CD4-positive, alpha-beta T cell treated with Interleukin-6 for 4 hours (primary cell): ENCODE data around the gene NDUFA6.
A peak's percentile ranks its signal among the peaks of the same experiment; 100 is the strongest.
"Not testable (repeated sequence)": the region's sequence is repeated elsewhere in the genome, so short reads cannot be mapped to it uniquely, and the experiment has no call there.

Experiments used
- DNase-seq: peaks from one replicate; pipeline ENCODE4 v3.0.0-alpha.2; 2020; ENCODE audit warnings: mixed read lengths

NDUFA6 gene

DNA sequence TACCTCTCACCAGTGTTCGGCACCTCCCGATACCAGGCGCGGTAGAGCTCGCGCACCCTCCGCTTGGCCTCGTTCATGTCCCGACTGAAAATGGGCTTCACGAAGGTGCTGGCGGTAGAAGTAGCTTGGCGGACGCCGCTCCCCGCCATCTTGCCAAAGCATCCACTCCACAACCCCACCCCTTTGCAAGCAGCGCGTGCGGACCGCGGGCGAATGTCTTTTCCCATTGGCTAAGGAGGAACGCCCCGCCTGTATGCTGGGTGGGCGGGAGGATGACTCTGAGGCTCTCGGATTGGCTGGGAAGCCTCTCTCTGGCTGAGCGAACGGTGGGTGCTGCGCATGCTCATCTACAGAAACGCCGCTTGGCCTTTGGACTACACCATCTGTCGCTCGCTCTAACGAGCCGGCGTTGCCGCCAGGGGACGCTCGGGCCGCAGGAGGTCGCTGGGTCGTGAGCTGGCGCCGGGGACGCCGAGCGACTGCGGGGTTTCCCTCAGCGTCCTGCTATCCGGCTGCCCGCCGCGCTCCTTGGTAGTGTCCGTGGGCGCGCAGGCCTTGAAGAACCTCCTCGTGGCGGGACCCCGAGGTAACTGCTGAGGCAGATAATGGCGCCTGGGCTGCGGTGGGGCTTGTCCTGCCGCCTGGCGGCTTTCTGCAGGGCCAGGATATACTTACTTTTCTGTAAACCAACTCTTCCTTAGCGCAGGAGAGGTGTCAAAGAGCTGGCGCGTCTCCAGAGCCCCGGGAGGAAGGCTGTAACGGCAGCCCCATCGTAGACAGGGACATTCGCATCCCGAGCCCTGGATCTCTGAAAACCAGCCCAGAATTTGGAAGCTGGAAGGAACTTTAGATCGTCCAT is at the start of gene NDUFA6:
NDUFA6 (minus strand) TSS at position 177 of the 859 bp plus-strand sequence; CDS start at position 149, 28 bp downstream.
- DNase-seq, result peak; percentile 99

DNA sequence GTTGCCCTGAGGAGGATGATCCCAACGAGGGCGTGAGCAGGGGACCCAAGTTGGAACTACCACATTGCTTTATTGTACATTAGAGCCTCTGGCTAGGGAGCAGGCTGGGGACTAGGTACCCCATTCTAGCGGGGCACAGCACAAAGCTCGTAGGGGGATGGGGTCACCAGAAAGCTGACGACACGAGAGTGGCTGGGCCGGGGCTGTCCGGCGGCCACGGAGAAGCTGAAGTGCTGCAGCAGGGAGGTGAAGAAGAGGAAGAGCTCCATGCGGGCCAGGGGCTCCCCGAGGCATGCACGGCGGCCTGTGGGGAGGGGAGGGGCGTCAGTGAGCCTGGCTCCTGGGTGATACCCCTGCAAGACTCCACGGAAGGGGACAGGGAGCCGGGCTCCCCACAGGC is 49.6 kb upstream of the NDUFA6 start:
- DNase-seq, result not testable (repeated sequence)

DNA sequence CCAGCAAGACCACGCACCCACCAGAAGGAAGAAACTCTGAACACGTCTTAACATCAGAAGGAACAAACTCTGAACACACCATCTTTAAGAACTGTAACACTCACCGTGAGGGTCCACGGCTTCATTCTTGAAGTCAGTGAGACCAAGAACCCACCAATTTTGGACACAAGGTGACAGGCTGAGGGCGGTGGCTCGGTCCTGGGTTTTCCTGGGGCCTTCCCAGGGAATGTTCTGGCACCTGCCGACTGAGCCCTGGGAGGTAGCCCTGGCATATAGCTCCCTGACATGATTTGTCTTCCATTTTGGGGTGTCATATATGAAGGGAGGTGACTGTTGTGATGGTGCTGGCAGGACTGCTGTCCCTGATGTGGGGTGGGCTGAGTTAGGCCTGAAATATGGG is 48.9 kb upstream of the NDUFA6 start:
- DNase-seq, result not testable (repeated sequence)

DNA sequence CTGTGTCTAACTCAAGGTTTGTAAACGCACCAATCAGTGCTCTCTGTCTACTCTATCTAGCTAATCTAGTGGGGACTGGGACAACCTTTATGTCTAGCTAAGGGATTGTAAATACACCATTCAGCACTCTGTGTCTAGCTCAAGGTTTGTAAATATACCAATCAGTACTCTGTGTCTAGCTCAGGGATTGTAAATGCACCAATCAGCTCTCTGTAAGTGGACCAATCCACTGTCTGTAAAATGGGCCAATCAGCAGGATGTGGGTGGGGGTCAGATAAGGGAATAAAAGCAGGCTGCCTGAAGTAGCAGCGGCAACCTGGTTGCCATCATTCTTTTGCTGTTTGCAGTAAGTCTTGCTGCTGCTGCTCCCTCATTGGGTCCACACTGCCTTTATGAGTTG is 48.4 kb upstream of the NDUFA6 start:
- no peak for DNase-seq

DNA sequence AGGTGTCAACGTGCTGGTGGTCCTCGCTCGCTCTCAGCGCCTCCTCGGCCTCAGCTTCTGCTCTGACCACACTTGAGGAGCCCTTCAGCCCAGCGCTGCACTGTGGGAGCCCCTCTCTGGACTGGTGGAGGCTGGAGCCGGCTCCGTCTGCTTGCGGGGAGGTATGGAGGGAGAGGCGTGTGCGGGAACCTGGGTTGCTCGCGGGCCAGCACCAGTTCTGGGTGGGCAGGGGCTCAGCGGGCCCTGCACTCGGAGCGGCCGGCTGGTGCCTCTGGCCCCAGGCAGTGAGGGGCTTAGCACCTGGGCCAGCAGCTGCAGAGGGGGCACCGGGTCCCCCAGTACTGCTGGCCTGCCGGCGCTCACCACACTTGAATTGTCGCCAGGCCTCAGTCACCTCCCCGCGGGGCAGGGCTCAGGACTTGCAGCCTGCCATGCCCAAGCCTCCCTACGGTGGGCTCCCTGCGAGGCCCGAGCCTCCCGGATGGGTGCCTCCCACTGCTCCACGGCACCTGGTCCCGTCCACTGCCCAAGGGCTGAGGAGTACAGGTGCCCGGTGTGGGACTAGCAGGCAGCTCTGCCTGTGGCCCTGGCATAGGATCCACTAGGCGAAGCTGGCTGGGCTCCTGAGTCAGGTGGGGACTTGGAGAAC is 47.7 kb upstream of the NDUFA6 start:
- no peak for DNase-seq

DNA sequence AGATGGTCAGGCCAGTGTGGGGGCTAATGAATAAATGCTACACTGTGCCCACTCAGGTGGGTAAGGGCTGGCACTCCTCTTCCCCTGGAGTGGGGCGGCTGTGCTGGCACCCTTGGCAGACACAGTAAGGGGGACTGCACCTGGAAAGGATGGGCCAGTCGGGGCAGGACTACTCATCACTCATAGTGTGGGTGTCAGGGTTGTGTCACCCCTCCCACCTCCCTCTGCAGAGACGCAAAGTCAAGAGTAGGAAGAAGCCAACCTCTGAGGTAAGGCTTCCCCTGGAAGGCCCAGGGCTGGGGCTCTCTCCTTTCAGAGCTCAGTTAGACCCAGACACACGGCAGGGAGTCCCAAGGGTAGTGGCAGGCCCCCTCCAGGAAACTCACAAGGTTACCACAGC is 45.1 kb upstream of the NDUFA6 start:
- DNase-seq, result not testable (repeated sequence)

DNA sequence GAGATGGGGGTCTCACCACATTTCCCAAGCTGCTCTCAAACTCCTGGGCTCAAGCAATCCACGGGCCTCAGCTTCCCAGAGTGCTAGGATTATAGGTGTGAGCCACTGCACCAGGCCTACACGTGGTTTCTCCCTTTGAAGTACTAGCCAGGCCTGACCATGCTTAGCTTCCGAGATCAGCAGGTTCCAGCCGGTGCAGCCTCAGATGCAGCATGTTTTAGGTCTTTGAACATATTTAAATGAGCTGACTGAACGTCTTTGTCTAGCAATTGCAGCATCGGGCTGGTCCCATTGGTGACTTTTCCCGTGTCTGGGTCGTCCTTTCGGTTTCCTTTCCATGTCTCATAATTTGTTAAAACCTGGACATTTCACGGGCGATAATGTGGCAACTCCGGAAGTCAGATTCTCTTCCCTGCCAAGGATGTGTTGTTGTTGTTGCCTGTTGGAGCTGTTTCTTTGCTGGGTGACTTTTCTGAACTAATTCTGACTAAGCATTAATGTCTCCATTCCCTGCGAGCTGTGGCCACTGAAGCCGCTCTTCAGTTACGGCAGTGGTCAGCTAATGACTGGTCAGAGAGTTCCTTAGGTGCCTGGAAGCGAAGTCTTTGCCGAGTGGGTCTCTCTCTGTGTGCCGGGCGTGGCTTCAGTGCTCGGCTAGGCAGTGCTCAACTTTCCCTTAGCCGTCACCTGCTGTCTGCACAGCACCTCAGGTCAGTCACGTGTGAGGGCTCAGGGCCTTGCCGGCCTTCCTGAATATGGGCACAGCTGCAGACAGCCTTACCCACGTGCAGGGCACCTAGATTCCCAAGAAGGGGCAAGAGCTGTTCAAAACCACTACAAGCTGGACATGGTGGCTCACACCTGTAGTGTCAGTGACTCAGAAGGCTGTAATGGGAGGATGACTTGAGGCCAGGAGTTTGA is 43.8 kb upstream of the NDUFA6 start:
- no peak for DNase-seq

DNA sequence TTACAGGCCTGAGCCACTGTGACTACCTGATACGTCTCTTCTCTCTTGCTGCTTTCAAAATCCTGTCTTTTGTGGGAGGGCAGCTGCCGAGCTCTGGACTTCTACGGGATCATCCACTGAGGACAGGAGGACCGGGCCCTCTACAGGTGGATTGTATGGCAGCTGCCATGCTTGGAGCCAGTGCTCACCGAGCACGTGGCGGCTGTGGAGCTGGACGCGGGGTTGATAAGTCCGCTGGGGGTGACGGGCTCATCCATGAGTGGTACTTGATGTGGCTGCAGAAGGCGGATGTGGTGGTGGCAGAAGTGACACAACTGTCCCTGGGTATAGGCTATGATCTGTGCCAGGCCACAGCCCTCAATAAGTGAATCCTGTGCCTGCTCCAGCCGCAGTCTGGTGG is 41.9 kb upstream of the NDUFA6 start:
- no peak for DNase-seq

DNA sequence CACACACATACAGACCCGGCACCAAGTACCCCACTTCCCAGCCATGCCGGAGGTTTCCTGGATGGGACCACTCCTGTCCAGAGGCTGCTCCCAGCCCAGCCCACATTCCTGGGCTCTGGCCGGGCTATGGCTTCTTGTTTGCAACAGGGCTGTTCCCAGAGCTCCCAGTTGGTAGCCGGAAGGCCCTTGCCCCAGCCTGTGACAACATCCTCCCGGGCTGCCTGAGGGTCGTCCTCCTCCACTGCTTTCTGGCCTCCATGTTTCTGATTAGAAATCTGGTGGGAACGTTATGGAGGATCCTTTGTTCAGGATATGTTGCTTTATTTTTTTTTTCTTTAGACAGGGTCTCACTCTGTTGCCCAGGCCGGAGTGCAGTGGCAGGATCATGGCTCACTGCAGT is 41.0 kb upstream of the NDUFA6 start:
- DNase-seq, result no peak

DNA sequence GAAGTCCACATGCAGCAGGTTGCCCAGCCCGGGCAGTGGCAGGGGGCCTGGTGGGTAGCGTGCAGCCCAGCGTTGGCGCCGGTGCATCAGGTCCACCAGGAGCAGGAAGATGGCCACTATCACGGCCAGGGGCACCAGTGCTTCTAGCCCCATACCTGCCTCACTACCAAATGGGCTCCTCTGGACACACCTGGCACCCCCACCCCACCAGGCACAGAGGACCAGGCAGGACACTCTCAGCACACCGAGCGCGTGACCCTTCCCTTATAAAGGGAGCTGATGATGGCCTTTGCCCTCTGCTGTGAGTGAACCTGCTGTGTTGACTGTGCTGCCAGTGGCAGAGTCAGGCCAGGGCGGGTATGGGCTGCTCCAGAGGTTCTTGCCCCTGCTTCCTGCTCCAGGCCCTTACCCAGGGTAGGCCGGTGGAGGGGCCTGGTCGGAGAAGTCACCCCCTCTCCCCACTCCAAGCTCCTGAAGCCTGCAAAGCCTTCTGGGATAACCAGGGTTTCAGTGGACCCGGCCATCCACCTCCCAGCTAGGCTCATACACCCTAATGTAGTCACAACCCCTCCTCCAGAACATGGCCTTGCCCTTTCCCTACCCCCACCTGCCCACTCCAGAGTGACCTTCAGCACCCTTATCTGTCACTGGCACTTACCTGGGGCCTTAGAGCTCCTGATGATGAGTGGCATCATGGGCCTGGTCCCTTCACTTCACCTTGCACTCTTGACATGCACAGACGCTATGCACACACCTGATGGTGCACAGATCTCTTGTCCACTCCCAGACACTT is 40.3 kb upstream of the NDUFA6 start, which contains the start of gene CYP2D6:
CYP2D6 (minus strand) TSS at position 172 of the 793 bp plus-strand sequence; CDS start at position 153, 19 bp downstream.
- DNase-seq, result not testable (repeated sequence)

DNA sequence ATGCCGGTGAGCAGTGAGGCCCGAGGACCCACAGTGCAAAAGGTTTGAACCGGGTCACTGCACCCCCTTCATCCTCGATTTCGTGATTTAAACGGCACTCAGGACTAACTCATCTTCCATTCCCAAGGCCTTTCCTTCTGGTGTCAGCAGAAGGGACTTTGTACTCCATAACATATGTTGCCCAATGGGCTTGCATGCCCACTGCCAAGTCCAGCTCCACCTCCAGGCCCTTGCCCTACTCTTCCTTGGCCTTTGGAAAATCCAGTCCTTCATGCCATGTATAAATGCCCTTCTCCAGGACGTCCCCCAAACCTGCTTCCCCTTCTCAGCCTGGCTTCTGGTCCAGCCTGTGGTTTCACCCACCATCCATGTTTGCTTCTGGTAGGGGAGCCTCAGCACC is 39.6 kb upstream of the NDUFA6 start:
- DNase-seq, result not testable (repeated sequence)

DNA sequence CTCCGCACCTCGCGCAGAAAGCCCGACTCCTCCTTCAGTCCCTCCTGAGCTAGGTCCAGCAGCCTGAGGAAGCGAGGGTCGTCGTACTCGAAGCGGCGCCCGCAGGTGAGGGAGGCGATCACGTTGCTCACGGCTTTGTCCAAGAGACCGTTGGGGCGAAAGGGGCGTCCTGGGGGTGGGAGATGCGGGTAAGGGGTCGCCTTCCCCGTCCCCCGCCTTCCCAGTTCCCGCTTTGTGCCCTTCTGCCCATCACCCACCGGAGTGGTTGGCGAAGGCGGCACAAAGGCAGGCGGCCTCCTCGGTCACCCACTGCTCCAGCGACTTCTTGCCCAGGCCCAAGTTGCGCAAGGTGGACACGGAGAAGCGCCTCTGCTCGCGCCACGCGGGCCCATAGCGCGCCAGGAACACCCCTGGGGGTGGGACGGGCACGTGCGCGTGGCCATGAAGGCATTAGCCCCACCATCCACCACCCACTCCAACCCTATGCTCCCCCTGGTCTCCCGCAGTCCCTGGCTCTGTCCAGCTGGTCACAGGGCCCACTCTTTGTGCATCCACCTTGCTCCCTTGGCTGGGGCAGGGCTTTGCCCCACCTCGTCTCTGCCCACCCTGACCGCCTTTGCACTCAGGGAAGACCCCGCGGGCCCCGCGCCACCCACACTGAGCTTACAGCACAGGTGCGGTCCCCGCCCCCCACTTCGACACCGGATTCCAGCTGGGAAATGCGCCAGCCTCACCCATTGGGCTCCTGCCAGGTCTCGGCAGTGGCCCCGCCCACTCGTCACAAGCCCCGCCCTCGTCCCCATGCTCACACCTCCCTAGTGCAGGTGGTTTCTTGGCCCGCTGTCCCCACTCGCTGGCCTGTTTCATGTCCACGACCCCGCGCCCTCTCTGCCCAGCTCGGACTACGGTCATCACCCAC is 38.5 kb upstream of the NDUFA6 start:
- DNase-seq, result peak; percentile 3

DNA sequence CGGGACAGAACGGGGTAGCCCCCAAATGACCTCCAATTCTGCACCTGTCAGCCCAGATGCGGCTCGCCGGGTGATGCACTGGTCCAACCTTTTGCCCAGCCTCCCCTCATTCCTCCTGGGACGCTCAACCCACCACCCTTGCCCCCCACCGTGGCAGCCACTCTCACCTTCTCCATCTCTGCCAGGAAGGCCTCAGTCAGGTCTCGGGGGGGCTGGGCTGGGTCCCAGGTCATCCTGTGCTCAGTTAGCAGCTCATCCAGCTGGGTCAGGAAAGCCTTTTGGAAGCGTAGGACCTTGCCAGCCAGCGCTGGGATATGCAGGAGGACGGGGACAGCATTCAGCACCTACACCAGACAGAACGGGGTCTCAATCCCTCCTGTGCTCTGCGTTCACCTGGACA is 37.4 kb upstream of the NDUFA6 start:
- DNase-seq, result not testable (repeated sequence)

DNA sequence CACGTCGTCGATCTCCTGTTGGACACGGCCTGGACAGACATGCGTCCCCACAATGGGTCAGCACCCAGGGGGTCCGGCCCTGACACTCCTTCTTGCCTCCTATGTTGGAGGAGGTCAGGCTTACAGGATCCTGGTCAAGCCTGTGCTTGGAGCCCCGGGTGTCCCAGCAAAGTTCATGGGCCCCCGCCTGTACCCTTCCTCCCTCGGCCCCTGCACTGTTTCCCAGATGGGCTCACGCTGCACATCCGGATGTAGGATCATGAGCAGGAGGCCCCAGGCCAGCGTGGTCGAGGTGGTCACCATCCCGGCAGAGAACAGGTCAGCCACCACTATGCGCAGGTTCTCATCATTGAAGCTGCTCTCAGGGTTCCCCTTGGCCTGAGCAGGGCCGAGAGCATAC is 37.0 kb upstream of the NDUFA6 start:
- no peak for DNase-seq

DNA sequence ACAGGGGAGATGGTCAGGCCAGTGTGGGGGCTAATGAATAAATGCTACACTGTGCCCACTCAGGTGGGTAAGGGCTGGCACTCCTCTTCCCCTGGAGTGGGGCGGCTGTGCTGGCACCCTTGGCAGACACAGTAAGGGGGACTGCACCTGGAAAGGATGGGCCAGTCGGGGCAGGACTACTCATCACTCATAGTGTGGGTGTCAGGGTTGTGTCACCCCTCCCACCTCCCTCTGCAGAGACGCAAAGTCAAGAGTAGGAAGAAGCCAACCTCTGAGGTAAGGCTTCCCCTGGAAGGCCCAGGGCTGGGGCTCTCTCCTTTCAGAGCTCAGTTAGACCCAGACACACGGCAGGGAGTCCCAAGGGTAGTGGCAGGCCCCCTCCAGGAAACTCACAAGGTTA is 33.0 kb upstream of the NDUFA6 start:
- DNase-seq, result not testable (repeated sequence)

DNA sequence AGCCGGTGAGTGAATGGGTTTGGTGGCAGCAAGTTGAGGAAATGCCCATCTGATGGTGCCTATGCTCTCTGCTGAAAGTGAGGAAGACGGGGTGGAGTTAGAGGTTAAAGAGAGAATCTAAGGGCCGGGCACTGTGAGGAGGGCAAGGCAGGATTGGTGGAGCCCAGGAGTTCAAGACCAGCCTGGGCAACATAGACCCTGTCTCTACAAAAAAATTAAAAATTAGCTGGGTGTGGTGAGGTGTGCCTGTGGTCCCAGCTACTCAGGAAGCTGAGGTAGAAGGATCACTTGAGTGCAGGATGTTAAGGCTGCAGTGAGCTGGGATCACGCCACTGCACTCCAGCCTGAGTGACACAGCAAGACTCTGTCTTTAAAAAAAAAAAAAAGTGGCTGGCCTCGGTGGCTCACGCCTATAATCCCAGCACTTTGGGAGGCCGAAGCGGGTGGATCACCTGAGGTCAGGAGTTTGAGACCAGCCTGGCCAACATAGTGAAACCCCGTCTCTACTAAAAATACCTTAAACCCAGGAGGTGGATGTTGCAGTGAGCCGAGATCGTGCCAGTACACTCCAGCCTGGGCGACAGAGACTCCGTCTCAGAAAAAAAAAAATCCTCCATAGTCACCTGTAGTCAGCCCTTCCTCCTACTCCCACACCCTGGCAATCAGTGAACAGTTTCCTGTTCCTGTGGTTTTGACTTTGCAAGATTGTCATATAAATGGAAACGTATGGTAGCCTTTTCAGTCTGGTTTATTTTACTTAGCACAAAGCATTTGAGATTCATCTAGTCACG is 29.9 kb upstream of the NDUFA6 start:
- peak; percentile 55 for DNase-seq

DNA sequence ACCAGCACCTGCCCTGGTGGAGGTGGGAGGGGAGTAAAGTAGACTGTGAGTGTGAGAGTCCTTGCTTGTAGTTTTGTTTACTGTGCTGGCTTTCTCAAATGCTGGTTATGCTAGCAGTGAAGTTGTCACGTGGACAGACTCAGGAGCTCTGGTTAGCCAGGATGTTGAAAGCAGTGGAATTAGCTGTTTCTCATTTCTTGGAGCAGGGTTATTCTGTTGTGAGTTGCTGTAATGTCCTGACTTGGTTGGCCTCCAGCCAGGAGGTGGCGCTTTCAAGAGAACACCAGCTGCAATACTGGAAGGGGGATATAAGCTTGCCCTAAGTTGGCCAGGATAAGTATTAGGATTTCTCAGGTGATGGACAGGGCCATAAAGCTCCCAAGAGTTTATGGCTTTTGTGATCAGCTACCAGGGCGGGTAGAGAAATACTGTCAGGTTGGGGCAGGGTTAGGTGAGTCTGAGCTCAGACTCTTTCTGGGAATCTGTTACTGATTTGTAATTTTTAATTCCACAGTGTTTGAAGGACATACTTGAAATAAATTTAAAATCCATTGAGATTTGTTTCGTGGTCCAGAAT is 26.4 kb upstream of the NDUFA6 start:
- no peak for DNase-seq

DNA sequence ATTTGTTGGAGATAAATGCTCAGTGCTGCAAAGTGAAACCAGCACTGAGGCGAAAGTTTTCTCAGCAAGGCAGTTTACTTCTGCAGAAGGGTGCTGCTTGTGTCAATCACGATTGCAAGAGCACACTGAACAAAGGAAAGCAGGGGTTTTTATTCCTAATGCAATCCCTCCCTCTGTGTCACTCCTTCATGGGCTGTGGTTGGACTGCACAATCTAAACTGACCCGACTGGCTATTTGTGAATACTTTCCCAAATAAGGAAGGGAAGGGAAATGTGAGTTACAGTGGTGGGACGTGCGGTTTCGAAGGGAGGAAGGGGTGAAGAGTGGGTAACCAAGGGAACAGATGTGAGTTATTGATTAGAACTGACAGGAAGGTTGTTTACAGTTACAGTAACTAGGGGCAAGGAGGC is 24.9 kb upstream of the NDUFA6 start:
- DNase-seq, result not testable (repeated sequence)

DNA sequence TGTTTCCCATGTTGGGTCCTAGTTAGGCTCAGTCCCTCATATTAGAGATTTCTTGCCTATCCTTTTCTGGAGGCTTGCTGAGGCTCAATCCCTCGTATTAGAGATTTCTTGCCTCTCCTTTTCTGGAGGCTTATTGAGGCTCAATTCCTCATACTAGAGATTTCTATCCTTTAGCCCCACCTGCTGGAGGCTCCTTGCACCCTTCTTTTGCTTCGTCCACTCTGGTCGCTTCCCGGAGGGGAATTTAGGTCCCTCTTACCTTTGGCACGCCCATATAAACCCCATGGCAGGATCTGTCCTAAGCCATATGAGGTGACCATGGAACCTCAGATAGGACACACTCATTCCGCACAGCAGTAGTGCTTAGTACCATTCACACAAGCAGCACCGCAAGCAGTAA is 24.1 kb upstream of the NDUFA6 start:
- DNase-seq, result no peak

DNA sequence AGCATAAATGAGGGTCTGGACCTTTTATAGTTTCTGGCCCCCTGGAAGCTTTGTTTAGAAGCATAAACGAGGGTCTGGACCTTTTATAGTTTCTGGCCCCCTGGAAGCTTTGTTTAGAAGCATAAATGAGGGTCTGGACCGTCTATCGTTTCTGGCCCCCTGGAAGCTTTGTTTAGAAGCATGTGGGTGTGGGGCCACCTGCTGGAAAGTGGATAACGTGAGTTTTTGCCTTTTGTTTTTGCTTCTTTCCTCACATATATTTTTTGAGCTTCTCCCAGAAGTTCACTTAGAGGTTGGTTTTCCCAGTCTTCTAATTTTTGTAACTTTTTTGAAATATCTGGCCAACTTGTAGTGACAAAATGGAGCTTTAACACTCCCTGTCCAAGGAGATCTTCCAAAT is 22.2 kb upstream of the NDUFA6 start:
- peak; percentile 23 for DNase-seq
